ENCODE data around the gene LMLN.
"Not testable (repeated sequence)": the region's sequence is repeated elsewhere in the genome, so short reads cannot be mapped to it uniquely, and the experiment has no call there.

Gene LMLN, protein sequence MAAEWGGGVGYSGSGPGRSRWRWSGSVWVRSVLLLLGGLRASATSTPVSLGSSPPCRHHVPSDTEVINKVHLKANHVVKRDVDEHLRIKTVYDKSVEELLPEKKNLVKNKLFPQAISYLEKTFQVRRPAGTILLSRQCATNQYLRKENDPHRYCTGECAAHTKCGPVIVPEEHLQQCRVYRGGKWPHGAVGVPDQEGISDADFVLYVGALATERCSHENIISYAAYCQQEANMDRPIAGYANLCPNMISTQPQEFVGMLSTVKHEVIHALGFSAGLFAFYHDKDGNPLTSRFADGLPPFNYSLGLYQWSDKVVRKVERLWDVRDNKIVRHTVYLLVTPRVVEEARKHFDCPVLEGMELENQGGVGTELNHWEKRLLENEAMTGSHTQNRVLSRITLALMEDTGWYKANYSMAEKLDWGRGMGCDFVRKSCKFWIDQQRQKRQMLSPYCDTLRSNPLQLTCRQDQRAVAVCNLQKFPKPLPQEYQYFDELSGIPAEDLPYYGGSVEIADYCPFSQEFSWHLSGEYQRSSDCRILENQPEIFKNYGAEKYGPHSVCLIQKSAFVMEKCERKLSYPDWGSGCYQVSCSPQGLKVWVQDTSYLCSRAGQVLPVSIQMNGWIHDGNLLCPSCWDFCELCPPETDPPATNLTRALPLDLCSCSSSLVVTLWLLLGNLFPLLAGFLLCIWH

DNA sequence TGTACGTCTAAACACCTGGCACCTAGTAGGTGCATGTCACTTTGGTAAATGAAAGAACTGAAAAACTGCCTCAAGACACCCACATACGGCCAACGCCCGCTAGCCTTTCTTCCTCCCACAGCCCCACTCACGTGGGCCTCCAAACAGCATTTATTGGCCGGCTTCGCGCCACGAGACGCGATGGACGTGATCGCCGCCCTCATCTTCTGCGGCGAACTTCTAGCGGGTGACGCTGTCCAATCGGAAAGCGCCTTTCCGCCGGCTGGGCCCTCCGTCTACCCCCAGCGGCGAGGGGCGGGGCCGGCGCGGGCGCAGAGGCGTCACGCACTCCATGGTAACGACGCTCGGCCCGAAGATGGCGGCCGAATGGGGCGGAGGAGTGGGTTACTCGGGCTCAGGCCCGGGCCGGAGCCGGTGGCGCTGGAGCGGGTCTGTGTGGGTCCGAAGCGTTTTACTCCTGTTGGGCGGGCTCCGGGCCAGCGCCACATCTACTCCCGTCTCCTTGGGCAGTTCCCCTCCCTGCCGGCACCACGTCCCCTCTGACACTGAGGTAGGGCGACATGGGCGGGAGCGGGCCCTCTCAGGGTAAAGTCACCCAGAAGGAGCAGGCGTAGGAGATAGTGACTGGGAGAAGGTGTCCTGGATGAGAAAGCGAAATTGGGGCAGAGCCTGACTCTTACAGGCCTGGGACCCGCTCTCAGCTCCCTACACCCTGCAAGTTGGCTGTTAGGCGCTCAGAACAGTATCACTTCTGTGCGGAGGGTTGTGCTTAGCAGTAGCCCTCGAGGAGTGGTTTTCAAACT lies at the start of gene LMLN:
TSS of gene LMLN (plus strand) at position 327 of the 803 bp plus-strand sequence. CDS start at position 356, 29 bp downstream.
- peak; percentile 95 for DNase-seq (ENCODE audit: low spot score)

GRCh38 chr3:197912741-197913476 lies 47.1 kb upstream of the LMLN start:
- no peak for DNase-seq (ENCODE audit: low spot score)

GRCh38 chr3:197913641-197914380 lies 46.2 kb upstream of the LMLN start:
- no peak for DNase-seq (ENCODE audit: low spot score)

DNA sequence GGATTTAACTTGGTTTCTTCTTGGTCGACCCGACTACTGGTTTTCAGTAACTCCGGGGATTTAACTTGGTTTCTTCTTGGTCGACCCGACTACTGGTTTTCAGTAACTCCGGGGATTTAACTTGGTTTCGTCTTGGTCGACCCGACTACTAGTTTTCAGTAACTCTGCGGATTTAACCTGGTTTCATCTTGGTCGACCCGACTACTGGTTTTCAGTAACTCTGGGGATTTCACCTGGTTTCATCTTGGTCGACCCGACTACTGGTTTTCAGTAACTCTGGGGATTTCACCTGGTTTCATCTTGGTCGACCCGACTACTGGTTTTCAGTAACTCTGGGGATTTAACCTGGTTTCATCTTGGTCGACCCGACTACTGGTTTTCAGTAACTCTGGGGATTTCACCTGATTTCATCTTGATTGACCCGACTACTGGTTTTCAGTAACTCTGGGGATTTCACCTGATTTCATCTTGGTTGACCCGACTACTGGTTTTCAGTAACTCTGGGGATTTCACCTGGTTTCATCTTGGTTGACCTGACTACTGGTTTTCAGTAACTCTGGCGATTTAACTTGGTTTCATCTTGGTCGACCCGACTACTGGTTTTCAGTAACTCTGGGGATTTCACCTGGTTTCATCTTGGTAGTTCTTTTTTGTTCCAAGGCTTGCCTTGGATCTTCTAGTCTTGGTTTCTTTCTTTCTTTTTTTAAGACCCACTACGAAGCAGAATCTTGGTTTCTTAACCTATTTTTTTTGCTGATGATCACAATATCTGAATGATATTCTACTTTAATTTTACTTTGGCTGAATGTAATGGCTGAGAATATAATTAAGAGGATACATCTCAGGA lies 38.4 kb upstream of the LMLN start:
- DNase-seq (ENCODE audit: low spot score), result not testable (repeated sequence)

GRCh38 chr3:197926418-197926817 lies 33.6 kb upstream of the LMLN start:
- no peak for DNase-seq (ENCODE audit: low spot score)

DNA sequence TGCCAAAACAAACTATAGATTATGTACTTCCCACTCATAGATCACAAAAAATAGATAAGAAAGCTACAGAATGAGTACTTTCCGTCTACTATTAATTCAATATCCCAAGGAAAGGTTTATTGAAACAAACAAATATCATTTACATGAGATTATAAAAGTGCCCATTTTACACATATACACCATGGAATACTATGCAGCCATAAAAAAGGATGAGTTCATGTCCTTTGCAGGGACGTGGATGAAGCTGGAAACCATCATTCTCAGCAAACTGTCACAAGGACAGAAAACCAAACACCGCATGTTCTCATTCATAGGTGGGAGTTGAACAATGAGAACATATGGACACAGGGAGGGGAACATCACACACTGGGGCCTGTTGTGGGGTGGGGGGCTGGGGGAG lies 32.4 kb upstream of the LMLN start:
- not testable (repeated sequence) for DNase-seq (ENCODE audit: low spot score)

DNA sequence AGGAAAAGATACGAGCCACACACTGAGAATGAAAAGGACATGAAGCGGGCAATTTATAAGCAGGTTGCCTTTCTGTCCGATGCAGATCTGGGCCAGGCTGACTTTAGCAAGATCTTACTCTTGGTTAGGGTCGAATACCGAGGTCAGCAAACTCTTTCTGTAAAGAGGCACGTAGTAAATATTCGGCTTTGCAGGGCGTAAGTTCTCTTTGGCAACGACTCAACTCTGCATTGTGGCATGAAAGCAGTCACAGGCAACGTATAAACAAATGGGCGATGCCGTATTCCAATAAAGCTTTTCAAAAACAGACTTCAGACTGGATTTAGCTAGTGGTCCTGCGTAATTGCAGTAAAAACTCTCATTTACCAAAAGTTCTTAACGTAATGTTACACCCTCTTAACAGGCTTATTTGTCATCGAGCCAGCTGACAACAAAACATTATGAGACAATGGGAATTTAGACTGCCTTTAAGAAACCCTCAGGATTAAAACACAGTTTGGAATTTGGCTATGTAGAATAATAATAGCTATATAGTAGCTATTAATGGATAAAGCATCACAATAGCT lies 23.1 kb upstream of the LMLN start:
- no peak for DNase-seq (ENCODE audit: low spot score)

DNA sequence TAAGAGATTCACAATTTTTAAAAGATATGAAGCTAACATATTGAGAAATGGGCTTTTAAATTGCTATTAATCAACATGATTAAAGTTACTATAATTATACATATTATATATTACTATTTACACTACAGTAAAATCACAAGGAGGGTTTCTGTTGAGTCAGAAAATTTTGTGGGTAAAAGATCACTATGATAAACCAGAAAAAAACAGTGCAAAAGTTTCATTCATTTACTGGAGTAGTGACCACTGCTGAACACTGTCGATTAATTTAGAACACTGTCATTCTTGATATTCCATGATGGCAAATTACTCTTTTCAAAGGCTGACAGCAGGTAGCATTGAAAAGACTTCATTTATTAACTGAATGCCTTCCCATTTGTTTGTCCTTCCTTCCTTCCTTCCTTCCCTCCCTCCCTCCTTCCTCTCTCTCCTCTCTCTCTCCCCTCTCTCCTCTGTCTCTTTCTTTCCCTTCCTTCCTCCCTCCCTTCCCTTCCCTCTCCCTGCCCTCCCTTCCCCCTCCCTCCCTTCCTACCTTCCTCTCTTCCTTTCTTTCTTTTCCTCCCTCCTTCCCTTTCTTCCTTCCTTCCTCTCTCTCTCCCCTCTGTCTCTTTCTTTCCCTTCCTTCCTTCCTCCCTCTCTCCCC lies 19.2 kb upstream of the LMLN start:
- DNase-seq (ENCODE audit: low spot score), result no peak

- peak; percentile 27 for DNase-seq (ENCODE audit: low spot score)
Observed at GRCh38 chr3:197942956-197943556, 17.0 kb upstream of the LMLN start.

DNA sequence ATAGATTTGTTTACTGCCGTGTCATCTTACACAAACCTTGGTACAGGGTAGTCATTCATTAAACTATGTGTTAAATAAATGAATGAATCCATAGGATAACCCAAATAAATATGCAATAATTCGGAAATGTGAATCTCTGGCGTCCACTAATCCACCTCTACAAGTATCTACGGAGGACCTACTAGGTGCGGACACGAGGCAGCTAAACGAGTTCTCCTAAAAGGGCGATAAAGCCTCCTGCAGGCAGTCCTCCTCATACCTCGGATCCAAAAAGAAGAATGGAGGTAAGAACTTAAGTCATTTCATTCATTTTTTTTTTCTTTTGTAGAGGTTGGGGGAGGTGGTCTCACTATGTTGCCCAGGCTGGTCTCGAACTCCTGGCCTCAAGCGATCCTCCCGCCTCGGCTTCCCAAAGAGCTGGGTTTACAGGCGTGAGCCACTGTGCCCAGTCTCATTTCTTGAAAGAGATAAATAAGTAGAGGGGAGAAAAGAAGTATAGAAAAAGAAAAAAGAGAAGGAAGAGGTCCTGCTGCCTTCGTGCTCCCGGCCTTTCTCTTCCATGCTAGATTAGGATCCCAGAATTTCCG lies 10.7 kb upstream of the LMLN start:
- DNase-seq (ENCODE audit: low spot score), result no peak

GRCh38 chr3:197949778-197950676 lies 10.0 kb upstream of the LMLN start, which contains the start of gene RPL35A:
Gene RPL35A, plus strand, starts transcription at chr3:197950190. Its CDS starts 778 bp downstream, at chr3:197950968.
- DNase-seq (ENCODE audit: low spot score), result peak; percentile 84

GRCh38 chr3:197950677-197951061 lies 9.3 kb upstream of the LMLN start:
- DNase-seq (ENCODE audit: low spot score), result no peak

- DNase-seq (ENCODE audit: low spot score), result no peak
Observed at GRCh38 chr3:197951392-197951990, 8.5 kb upstream of the LMLN start.

GRCh38 chr3:197952440-197952839 lies 7.6 kb upstream of the LMLN start:
- DNase-seq (ENCODE audit: low spot score), result no peak

- no peak for DNase-seq (ENCODE audit: low spot score)
Observed at GRCh38 chr3:197953325-197953724, 6.7 kb upstream of the LMLN start.

DNA sequence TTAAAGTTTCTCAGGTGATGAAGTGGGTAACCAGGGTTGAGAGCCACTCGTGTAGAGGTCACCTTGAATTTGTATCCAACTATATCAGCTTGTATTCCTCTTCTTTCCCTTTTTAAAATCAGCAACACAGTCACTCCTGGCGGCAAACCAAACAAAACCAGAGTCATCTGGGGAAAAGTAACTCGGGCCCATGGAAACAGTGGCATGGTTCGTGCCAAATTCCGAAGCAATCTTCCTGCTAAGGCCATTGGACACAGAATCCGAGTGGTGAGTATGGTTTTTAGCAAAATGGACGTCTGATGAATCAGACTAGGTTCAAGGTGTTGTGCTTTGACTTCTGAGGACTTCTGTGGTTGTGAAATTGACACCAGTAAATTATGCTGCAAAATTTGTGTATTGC lies 6.1 kb upstream of the LMLN start:
- no peak for DNase-seq (ENCODE audit: low spot score)

DNA sequence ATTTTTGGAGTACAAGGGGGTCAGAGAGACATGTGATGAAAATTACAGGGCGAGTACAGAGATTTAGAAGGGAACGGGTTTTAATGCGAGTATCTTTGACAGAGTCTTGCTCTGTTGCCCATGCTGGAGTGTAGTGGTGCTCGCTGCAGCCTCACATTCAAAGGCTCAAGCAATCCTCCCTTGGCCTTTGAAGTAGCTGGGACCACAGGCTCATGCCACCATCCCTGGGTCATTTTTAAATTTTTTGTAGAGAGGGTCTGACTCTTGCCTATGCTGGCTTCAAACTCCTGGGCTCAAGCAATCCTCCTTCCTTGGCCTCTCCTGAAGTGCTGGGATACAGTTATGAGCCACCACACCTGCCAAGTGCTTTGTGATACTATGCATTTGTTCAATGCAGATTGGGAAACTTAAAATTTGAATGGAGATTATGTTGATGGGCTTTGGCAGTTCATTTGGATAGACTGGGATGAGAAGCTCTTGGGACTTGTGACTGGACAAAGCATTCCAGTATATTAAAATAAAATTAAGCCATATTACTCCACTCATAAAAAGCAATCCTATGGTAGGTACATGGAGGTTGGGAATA lies 4.0 kb upstream of the LMLN start:
- DNase-seq (ENCODE audit: low spot score), result no peak

Measured in AG08396 (cell line).